GM18517 (cell line): Measurements from ENCODE around the gene CHI3L2.
A peak's percentile ranks its signal among the peaks of the same experiment; 100 is the strongest.
"Not testable (repeated sequence)": the region's sequence is repeated elsewhere in the genome, so short reads cannot be mapped to it uniquely, and the experiment has no call there.

Experiments
- ATAC-seq: cut with Tn5 transposase; IDR thresholded peaks from one replicate; pipeline ENCODE4 v1.9.1; 2021; ENCODE audit warnings: mild to moderate bottlenecking, moderate library complexity; ENCODE audit not compliant: unreplicated experiment

Gene CHI3L2

GRCh38 chr1:111201275-111202090 is 26.0 kb upstream of the CHI3L2 start:
- ATAC-seq, result no peak

- ATAC-seq, result no peak
Observed at GRCh38 chr1:111202366-111202706, 25.2 kb upstream of the CHI3L2 start.

- no peak for ATAC-seq
Observed at GRCh38 chr1:111202707-111203623, 24.5 kb upstream of the CHI3L2 start.

- peak; percentile 49 for ATAC-seq
Observed at GRCh38 chr1:111203681-111204200, 23.8 kb upstream of the CHI3L2 start.

GRCh38 chr1:111204201-111204982 is 23.1 kb upstream of the CHI3L2 start:
- ATAC-seq, result peak; percentile 52

GRCh38 chr1:111204983-111205713 is 22.4 kb upstream of the CHI3L2 start:
- ATAC-seq, result no peak

- no peak for ATAC-seq
Observed at GRCh38 chr1:111205714-111206050, 21.8 kb upstream of the CHI3L2 start.

GRCh38 chr1:111208921-111209320 is 18.6 kb upstream of the CHI3L2 start:
- no peak for ATAC-seq

GRCh38 chr1:111209622-111210021 is 17.9 kb upstream of the CHI3L2 start:
- ATAC-seq, result no peak

GRCh38 chr1:111211921-111212320 is 15.6 kb upstream of the CHI3L2 start:
- ATAC-seq, result no peak

GRCh38 chr1:111212634-111213335 is 14.7 kb upstream of the CHI3L2 start:
- ATAC-seq, result no peak

- no peak for ATAC-seq
Observed at GRCh38 chr1:111213412-111213811, 14.1 kb upstream of the CHI3L2 start.

- no peak for ATAC-seq
Observed at GRCh38 chr1:111214074-111214801, 13.3 kb upstream of the CHI3L2 start.

- ATAC-seq, result no peak
Observed at GRCh38 chr1:111214884-111215283, 12.6 kb upstream of the CHI3L2 start.

- ATAC-seq, result not testable (repeated sequence)
Observed at GRCh38 chr1:111215285-111215684, 12.2 kb upstream of the CHI3L2 start.

- ATAC-seq, result no peak
Observed at GRCh38 chr1:111216751-111217150, 10.8 kb upstream of the CHI3L2 start.

GRCh38 chr1:111217183-111217910 is 10.2 kb upstream of the CHI3L2 start:
- no peak for ATAC-seq
